ENCODE measurements around the gene ACTN4. TPM values are rescaled to one million over a fixed set of nuclear protein-coding genes. Genes with fewer than 3 reads are reported as not detected.

ACTN4 gene
- total and polyA plus RNA-seq, 2 of the 4 experiments (the other 2 are of a cell fraction), result 541 to 659 TPM

DNA sequence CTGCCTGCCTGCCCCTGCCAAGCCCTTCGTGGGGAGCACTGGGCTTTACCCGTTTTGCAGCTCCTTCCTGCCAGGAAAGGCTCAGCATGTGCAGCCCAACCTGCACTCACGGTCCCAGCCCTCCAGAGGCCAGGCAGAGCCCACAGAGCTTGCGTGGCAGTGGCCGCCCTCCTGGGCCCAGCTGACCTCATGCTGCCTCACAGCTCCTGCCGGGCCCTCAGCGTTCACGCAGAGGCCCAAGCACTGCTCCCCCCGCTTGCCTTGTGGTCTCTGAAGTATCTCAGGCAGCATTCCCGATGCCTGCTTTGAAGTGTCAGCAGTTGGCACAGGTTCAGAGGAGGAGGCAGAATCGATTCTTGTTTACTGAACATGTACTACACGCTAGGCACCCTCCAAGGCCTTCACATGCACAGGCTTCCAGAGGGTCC, 64.3 kb downstream of the ACTN4 start (continued):
- TF ChIP-seq FOS (IDR thresholded peaks at IDR 0.05; ENCODE audit: low read depth, low read length), result no peak; the same call in 1 of the 2 replicates

DNA sequence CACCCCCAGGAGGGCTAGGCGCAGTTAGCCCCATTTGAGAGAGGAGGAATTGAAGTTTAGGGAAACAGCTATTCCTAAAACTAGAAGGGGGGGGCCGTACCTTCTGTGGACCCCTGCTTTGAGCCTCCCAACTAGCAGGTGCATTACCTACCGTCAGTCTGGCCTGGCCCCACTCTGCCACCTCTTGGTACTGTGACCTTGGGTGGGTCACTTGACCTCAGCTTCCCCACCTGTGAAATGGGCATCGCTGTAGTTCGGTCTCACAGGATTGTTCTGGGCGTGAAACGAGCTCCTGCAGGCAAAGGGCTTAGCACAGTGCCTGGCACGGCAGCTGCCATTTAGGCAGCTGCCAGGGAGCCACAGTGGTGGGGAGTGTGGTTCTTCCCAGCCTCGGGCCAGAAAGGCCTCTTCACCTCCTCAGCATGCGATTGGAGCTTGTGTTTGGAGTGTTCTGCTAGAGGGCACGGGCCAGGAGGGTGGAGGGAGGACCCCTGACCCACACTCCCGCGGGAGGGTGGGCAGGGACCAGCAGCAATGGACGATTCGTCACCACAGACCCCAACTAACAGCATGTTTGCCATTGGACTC, 64.8 kb downstream of the ACTN4 start:
- H3K79me1 ChIP-seq (ENCODE audit: low read depth in 1 of 2, low read length in 2 of 2), result peaks cover 45 to 87% of the 10 kb centered on the region in 2 experiments
- dilution Hi-C loops (cut with HindIII; ENCODE audit: low sequenced_read_pairs, unreplicated experiment) (no loop called here), in situ Hi-C loops (cut with MboI; ENCODE audit: low sequenced_read_pairs) (no loop called here), intact Hi-C loops (cut with micrococcal nuclease) (no loop called here)
- 0 out of 2 replicates have a peak overlapping the region, but pooled peaks have one; percentile 11 for H2BK20ac ChIP-seq (ENCODE audit: low read depth, low read length)
- 0 out of 2 replicates have a peak overlapping the region, but pooled peaks have one; percentile 16 for H3K23ac ChIP-seq (ENCODE audit: low read depth, low read length)
- peak overlapping the region; percentile 75 for H2BK5ac ChIP-seq (ENCODE audit: low read depth, low read length, poor library complexity, severe bottlenecking)
- no peak overlapping the region for H2BK15ac ChIP-seq (ENCODE audit: low read depth, low read length)
- no peak overlapping the region for H3K4me2 ChIP-seq (ENCODE audit: low read depth, low read length)
- H3K27me3 ChIP-seq (ENCODE audit: control insufficient read depth, insufficient read depth, low read length), result no peaks in the 10 kb centered on the region
- peak overlapping the region; percentile 98 for H2AK9ac ChIP-seq (replicated peaks; ENCODE audit: low read depth, low read length, poor library complexity)
- CTCF ChIA-PET, result interaction anchor here (1.7 kb wide), 1 partner anchor 218 kb away, joined by 3 read pairs; the partner anchor contains the start of genes MRPS12 and SARS2
- peak overlapping the region; percentile 30; the same call in 1 of the 2 replicates for H4K5ac ChIP-seq (ENCODE audit: low read depth, low read length)
- POLR2A ChIA-PET (ENCODE audit: unreplicated experiment), result interaction anchor here (0.7 to 1.1 kb wide), 3 partner anchors 59 to 64 kb away, joined by 3 read pairs; no protein-coding TSS in a partner anchor
- no peak overlapping the region for H3K9ac ChIP-seq (ENCODE audit: low read depth, low read length)
- DNase-seq (no peak), ATAC-seq (ENCODE audit: low read depth) (no peak)
- peak overlapping the region; percentile 61 for H3K4ac ChIP-seq (ENCODE audit: low read depth, low read length)
- H3K27ac ChIP-seq (ENCODE audit: insufficient read depth, low read length), result peak overlapping the region; percentile 40
- H3K56ac ChIP-seq (ENCODE audit: extremely low read depth, insufficient read depth, low read length), result no peak overlapping the region
- H2AFZ ChIP-seq (replicated peaks; ENCODE audit: low read length, poor library complexity), result no peak overlapping the region
- 0 out of 2 replicates have a peak overlapping the region, but pooled peaks have one; percentile 11 for H3K14ac ChIP-seq (replicated peaks; ENCODE audit: low read depth, low read length)
- H3K4me3 ChIP-seq (ENCODE audit: insufficient read depth, low read depth, low read length), result no peak overlapping the region
- peaks cover 83% of the 10 kb centered on the region for H3K36me3 ChIP-seq (ENCODE audit: control insufficient read depth, insufficient read depth, low read length)
- H3K9me1 ChIP-seq (ENCODE audit: insufficient read depth, low read length), result peaks cover 20% of the 10 kb centered on the region; the same call in 1 of the 2 replicates
- WGBS, 2 experiments (ENCODE audit: extremely low coverage in 2 of 2, insufficient read length in 1 of 2), result 93% methylated on average over 5 of the region's 15 CpGs; no CpG with 5 or more reads in 1 of the 2 experiments
- peak overlapping the region; percentile 14; the same call in 1 of the 2 replicates for H4K91ac ChIP-seq (ENCODE audit: insufficient read depth, low read depth, low read length)
- H3K9me3 ChIP-seq (ENCODE audit: control insufficient read depth, insufficient read depth, low read length), result no peaks in the 10 kb centered on the region
- BruUV-seq (replicated peaks), result no TSS peak
- peak overlapping the region; percentile 81 for H2AK5ac ChIP-seq (ENCODE audit: low read depth, low read length)
- peaks cover 43% of the 10 kb centered on the region for H3K4me1 ChIP-seq (ENCODE audit: control insufficient read depth, insufficient read depth, low read length)
- H4K8ac ChIP-seq (ENCODE audit: low read depth in 2 of 2, low read length in 2 of 2), result peak overlapping the region in 1 of 2 experiments; percentile 27; a peak in 3 of 4 replicates
- H2BK120ac ChIP-seq (ENCODE audit: low read depth, low read length), result peak overlapping the region; percentile 35; the same call in 1 of the 2 replicates
- H3K18ac ChIP-seq (ENCODE audit: low read depth, low read length), result peak overlapping the region; percentile 20; the same call in 1 of the 2 replicates
- peaks cover 34% of the 10 kb centered on the region for H4K20me1 ChIP-seq (ENCODE audit: insufficient read depth, low read length)
- TF ChIP-seq, protein P1, sequence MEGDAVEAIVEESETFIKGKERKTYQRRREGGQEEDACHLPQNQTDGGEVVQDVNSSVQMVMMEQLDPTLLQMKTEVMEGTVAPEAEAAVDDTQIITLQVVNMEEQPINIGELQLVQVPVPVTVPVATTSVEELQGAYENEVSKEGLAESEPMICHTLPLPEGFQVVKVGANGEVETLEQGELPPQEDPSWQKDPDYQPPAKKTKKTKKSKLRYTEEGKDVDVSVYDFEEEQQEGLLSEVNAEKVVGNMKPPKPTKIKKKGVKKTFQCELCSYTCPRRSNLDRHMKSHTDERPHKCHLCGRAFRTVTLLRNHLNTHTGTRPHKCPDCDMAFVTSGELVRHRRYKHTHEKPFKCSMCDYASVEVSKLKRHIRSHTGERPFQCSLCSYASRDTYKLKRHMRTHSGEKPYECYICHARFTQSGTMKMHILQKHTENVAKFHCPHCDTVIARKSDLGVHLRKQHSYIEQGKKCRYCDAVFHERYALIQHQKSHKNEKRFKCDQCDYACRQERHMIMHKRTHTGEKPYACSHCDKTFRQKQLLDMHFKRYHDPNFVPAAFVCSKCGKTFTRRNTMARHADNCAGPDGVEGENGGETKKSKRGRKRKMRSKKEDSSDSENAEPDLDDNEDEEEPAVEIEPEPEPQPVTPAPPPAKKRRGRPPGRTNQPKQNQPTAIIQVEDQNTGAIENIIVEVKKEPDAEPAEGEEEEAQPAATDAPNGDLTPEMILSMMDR (conservative IDR thresholded peaks at IDR 0.05; ENCODE audit: low read depth, low read length), result no peak
- no peak for TF ChIP-seq RAD21 (IDR thresholded peaks at IDR 0.05; ENCODE audit: low read length)
- TF ChIP-seq, protein P2, sequence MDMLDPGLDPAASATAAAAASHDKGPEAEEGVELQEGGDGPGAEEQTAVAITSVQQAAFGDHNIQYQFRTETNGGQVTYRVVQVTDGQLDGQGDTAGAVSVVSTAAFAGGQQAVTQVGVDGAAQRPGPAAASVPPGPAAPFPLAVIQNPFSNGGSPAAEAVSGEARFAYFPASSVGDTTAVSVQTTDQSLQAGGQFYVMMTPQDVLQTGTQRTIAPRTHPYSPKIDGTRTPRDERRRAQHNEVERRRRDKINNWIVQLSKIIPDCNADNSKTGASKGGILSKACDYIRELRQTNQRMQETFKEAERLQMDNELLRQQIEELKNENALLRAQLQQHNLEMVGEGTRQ (IDR thresholded peaks at IDR 0.05; ENCODE audit: low read depth, low read length), result no peak
- no peak for TF ChIP-seq MAFK (IDR thresholded peaks at IDR 0.05; ENCODE audit: low read depth, low read length)
- TF ChIP-seq MAZ (IDR thresholded peaks at IDR 0.05; ENCODE audit: borderline replicate concordance, low read depth, low read length), result no peak
- TF ChIP-seq SMC3 (IDR thresholded peaks at IDR 0.05; ENCODE audit: low read depth, low read length), result no peak
- TF ChIP-seq POLR2A (IDR thresholded peaks at IDR 0.05; ENCODE audit: low read depth, low read length), result no peak
- TF ChIP-seq MXI1 (IDR thresholded peaks at IDR 0.05; ENCODE audit: borderline replicate concordance, low read depth, low read length), result no peak
- no peak for TF ChIP-seq NFE2L2 (IDR thresholded peaks at IDR 0.05; ENCODE audit: low read depth, low read length)
- no peak for TF ChIP-seq CHD1 (IDR thresholded peaks at IDR 0.05; ENCODE audit: low read depth, low read length)
- TF ChIP-seq BHLHE40 (IDR thresholded peaks at IDR 0.05; ENCODE audit: low read depth, low read length), result no peak
- no peak for TF ChIP-seq CEBPB (IDR thresholded peaks at IDR 0.05; ENCODE audit: low read depth, low read length)
- TF ChIP-seq RCOR1 (IDR thresholded peaks at IDR 0.05; ENCODE audit: insufficient replicate concordance, low read length), result no peak

Measured in IMR-90 (cell line).